Thyroid gland (tissue), 4 donors: ENCODE measurements around the gene PM20D1.

Experiments used
- CTCF ChIP-seq, 6 experiments: fragments of 200-600 bp in 3 of 6; fragments of 450-650 bp in 3 of 6; sonication (generic) in 3 of 6; IDR thresholded peaks; one replicate each; pipeline ENCODE4 v1.5.1; 2016 to 2019; ENCODE audit warnings: antibody characterized with exemption in 6 of 6, mild to moderate bottlenecking in 2 of 6, inconsistent platforms in 1 of 6, moderate library complexity in 1 of 6
- POLR2A ChIP-seq, 2 donors: fragments of 450-650 bp; IDR thresholded peaks; one replicate each; pipeline ENCODE4 v1.6.1; 2017; ENCODE audit warnings: antibody characterized with exemption in 2 of 2, mild to moderate bottlenecking in 2 of 2, moderate library complexity in 1 of 2

- TF ChIP-seq CTCF (IDR thresholded peaks at IDR 0.05) (no peak), POLR2A (IDR thresholded peaks at IDR 0.05) (no peak)
These were observed 66.5 kb downstream of the PM20D1 start for GRCh38 chr1:205783433-205783795.
